ENCODE results near the gene PARD3B. TPM values are rescaled to one million over a fixed set of nuclear protein-coding genes. Genes with fewer than 3 reads are reported as not detected.

Gene PARD3B
- total and polyA plus RNA-seq, 10 of the 15 experiments (the other 5 are each of a cell fraction or from before 2014, with no cell fraction given): 0.01 to 0.54 (median 0.07) TPM; not detected in 7

- SMC1A ChIA-PET (ENCODE audit: uncharacterized antibody, unreplicated experiment): no interaction called here
- ATAC-seq: no peak
- intact Hi-C loops (cut with micrococcal nuclease; ENCODE audit: unreplicated experiment) (no loop called here), in situ Hi-C loops (cut with MboI) (no loop called here)
- Histone ChIP-seq H4K20me1 (ENCODE audit: control insufficient read depth, insufficient read depth) (no peaks in the 10 kb centered on the region), H3K9ac (ENCODE audit: control insufficient read depth, insufficient read depth, low read length) (no peak overlapping the region), H3K9me3 (replicated peaks; ENCODE audit: control insufficient read depth, insufficient read depth, low read length) (no peaks in the 10 kb centered on the region), H3K27ac (ENCODE audit: control insufficient read depth, insufficient read depth) (no peak overlapping the region), H3K79me2 (ENCODE audit: control insufficient read depth, insufficient read depth, low read length) (no peaks in the 10 kb centered on the region), H3K36me3 (ENCODE audit: control insufficient read depth in 2 of 2, insufficient read depth in 2 of 2, low read length in 1 of 2) (no peaks in the 10 kb centered on the region), H3K27me3 (replicated peaks in 1 of 2; ENCODE audit: control insufficient read depth in 2 of 2, insufficient read depth in 2 of 2, low read length in 1 of 2) (no peaks in the 10 kb centered on the region), H3K4me2 (ENCODE audit: control insufficient read depth, insufficient read depth) (no peak overlapping the region), H3K4me1 (ENCODE audit: control insufficient read depth, insufficient read depth, low read length) (no peaks in the 10 kb centered on the region), H3K4me3 (no peak overlapping the region), H2AFZ (ENCODE audit: control insufficient read depth, low read depth, low read length) (no peak overlapping the region)
- no peak for DNase-seq (ENCODE audit: low read depth, low spot score)
- POLR2A ChIA-PET: no interaction called here
- BruUV-seq (replicated peaks): no TSS peak
- RAD21 ChIA-PET (ENCODE audit: unreplicated experiment): no interaction called here
- CTCF ChIA-PET: no interaction called here
- TF ChIP-seq DPF2 (IDR thresholded peaks at IDR 0.05): no peak
- TF ChIP-seq SMC3 (IDR thresholded peaks at IDR 0.05; ENCODE audit: borderline replicate concordance, low read length): no peak
- TF ChIP-seq BCLAF1 (IDR thresholded peaks at IDR 0.05): no peak
- no peak for TF ChIP-seq ZNF217 (IDR thresholded peaks at IDR 0.05)
- no peak for TF ChIP-seq EGR1 (IDR thresholded peaks at IDR 0.05; ENCODE audit: borderline replicate concordance in 1 of 2, low read depth in 2 of 2, low read length in 2 of 2)
- TF ChIP-seq ZNF687 (IDR thresholded peaks at IDR 0.05): no peak
- TF ChIP-seq E2F8 (IDR thresholded peaks at IDR 0.05; ENCODE audit: low read depth, partially characterized antibody): no peak
- no peak for TF ChIP-seq RUNX3 (IDR thresholded peaks at IDR 0.05; ENCODE audit: low read length)
- TF ChIP-seq IKZF2 (IDR thresholded peaks at IDR 0.05): no peak
- no peak for TF ChIP-seq FOS (IDR thresholded peaks at IDR 0.05; ENCODE audit: borderline replicate concordance, extremely low read depth, insufficient read length)
- no peak for TF ChIP-seq EZH2 (IDR thresholded peaks at IDR 0.05; ENCODE audit: borderline replicate concordance, control insufficient read depth, low read depth, low read length)
- no peak for TF ChIP-seq USF2 (IDR thresholded peaks at IDR 0.05; ENCODE audit: borderline replicate concordance, low read depth, low read length)
- no peak for FAIRE-seq
These were observed 902.9 kb downstream of the PARD3B start for GRCh38 chr2:205448189-205448588.
